ENCODE results near the gene GP9.
"Not testable (repeated sequence)": the region's sequence is repeated elsewhere in the genome, so short reads cannot be mapped to it uniquely, and the experiment has no call there.

The GP9 gene

GRCh38 chr3:129111076-129111780 is 50.6 kb downstream of the GP9 start:
- in situ Hi-C loops (cut with MboI; ENCODE audit: low sequenced_read_pairs); H3K27me3 ChIP-seq (ENCODE audit: low read depth); H3K4me3 ChIP-seq; H3K36me3 ChIP-seq (replicated peaks); H3K4me1 ChIP-seq; H3K9me3 ChIP-seq; DNase-seq (ENCODE audit: low spot score in 2 of 2): not testable (repeated sequence)

Measured in HAP-1 (cell line).